Tongue (tissue), 2 donors: Measurements from ENCODE around the gene TMOD1. TPM values are rescaled to one million over a fixed set of nuclear protein-coding genes. Genes with fewer than 3 reads are reported as not detected.

ENCODE experiments used
- DNase-seq: peaks from one replicate; pipeline ENCODE4 v3.0.0-alpha.2; 2015
- total RNA-seq: library from RNA; depleted of rRNA; stranded (reverse); fragments of >200 nt; gene quantifications from one replicate; pipeline ENCODE4 v1.2.3, GENCODE V29; 2014

The TMOD1 gene
- total RNA-seq, 1 donor from 2014 or later: 103 TPM

GRCh38 chr9:97518166-97518908 is 16.9 kb downstream of the TMOD1 start:
- DNase-seq: no peak

- DNase-seq: no peak
These were observed 17.4 kb downstream of the TMOD1 start for GRCh38 chr9:97518909-97519307.

GRCh38 chr9:97519441-97519970 is 18.0 kb downstream of the TMOD1 start:
- no peak for DNase-seq

- no peak for DNase-seq
These were observed 20.3 kb downstream of the TMOD1 start for GRCh38 chr9:97521576-97522333.

GRCh38 chr9:97524424-97524823 is 23.0 kb downstream of the TMOD1 start:
- no peak for DNase-seq

- no peak for DNase-seq
These were observed 24.0 kb downstream of the TMOD1 start for GRCh38 chr9:97525451-97525850.

- DNase-seq: no peak
These were observed 25.6 kb downstream of the TMOD1 start for GRCh38 chr9:97526895-97527575.

GRCh38 chr9:97527626-97528528 is 26.4 kb downstream of the TMOD1 start:
- peak; percentile 24 for DNase-seq

GRCh38 chr9:97528529-97529230 is 27.2 kb downstream of the TMOD1 start:
- peak; percentile 43 for DNase-seq

GRCh38 chr9:97529363-97530076 is 28.1 kb downstream of the TMOD1 start:
- peak; percentile 60 for DNase-seq

- DNase-seq: no peak
These were observed 30.5 kb downstream of the TMOD1 start for GRCh38 chr9:97531888-97532376.

- no peak for DNase-seq
These were observed 32.7 kb downstream of the TMOD1 start for GRCh38 chr9:97534185-97534584.

GRCh38 chr9:97534961-97535594 is 33.6 kb downstream of the TMOD1 start:
- no peak for DNase-seq

- no peak for DNase-seq
These were observed 34.3 kb downstream of the TMOD1 start for GRCh38 chr9:97535771-97536170.

GRCh38 chr9:97536480-97536879 is 35.0 kb downstream of the TMOD1 start:
- DNase-seq: no peak

GRCh38 chr9:97543561-97543960 is 42.1 kb downstream of the TMOD1 start:
- DNase-seq: no peak

- DNase-seq: no peak
These were observed 44.0 kb downstream of the TMOD1 start for GRCh38 chr9:97545486-97545885.

- no peak for DNase-seq
These were observed 45.8 kb downstream of the TMOD1 start for GRCh38 chr9:97547098-97547829.

- no peak for DNase-seq
These were observed 46.9 kb downstream of the TMOD1 start for GRCh38 chr9:97548379-97548778.
